ENCODE data around the gene CETN2.
"Not testable (repeated sequence)": the region's sequence is repeated elsewhere in the genome, so short reads cannot be mapped to it uniquely, and the experiment has no call there.

Gene CETN2

GRCh38 chrX:152842772-152843338 is 12.3 kb upstream of the CETN2 start:
- peaks cover 3% of the 10 kb centered on the region; the same call in 1 of the 2 replicates for H3K36me3 ChIP-seq (ENCODE audit: control insufficient read depth, insufficient read depth, low read length)
- H3K4me3 ChIP-seq (replicated peaks; ENCODE audit: low read depth, low read length): no peak overlapping the region
- TF ChIP-seq, protein P1, sequence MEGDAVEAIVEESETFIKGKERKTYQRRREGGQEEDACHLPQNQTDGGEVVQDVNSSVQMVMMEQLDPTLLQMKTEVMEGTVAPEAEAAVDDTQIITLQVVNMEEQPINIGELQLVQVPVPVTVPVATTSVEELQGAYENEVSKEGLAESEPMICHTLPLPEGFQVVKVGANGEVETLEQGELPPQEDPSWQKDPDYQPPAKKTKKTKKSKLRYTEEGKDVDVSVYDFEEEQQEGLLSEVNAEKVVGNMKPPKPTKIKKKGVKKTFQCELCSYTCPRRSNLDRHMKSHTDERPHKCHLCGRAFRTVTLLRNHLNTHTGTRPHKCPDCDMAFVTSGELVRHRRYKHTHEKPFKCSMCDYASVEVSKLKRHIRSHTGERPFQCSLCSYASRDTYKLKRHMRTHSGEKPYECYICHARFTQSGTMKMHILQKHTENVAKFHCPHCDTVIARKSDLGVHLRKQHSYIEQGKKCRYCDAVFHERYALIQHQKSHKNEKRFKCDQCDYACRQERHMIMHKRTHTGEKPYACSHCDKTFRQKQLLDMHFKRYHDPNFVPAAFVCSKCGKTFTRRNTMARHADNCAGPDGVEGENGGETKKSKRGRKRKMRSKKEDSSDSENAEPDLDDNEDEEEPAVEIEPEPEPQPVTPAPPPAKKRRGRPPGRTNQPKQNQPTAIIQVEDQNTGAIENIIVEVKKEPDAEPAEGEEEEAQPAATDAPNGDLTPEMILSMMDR (IDR thresholded peaks at IDR 0.05; ENCODE audit: insufficient read depth, low read length, poor library complexity, severe bottlenecking): no peak
- H3K27me3 ChIP-seq (replicated peaks; ENCODE audit: control insufficient read depth, insufficient read depth, low read length): no peaks in the 10 kb centered on the region
- DNase-seq (ENCODE audit: extremely low read depth, insufficient read length): no peak

DNA sequence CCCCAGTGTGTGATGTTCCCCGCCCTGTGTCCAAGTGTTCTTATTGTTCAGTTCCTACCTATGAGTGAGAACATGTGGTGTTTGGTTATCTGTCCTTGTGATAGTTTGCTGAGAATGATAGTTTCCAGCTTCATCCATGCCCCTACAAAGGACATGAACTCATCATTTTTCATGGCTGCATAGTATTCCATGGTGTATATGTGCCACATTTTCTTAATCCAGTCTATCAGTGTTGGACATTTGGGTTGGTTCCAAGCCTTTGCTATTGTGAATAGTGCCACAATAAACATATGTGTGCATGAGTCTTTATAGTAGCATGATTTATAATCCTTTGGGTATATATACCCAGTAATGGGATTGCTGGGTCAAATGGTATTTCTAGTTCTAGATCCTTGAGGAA is 4.9 kb upstream of the CETN2 start:
- H3K4me3 ChIP-seq (replicated peaks; ENCODE audit: low read depth, low read length); H3K27me3 ChIP-seq (replicated peaks; ENCODE audit: control insufficient read depth, insufficient read depth, low read length); DNase-seq (ENCODE audit: extremely low read depth, insufficient read length); H3K36me3 ChIP-seq (ENCODE audit: control insufficient read depth, insufficient read depth, low read length): not testable (repeated sequence)

- H3K36me3 ChIP-seq (ENCODE audit: control insufficient read depth, insufficient read depth, low read length): no peaks in the 10 kb centered on the region; the same call in 1 of the 2 replicates
- no peak for DNase-seq (ENCODE audit: extremely low read depth, insufficient read length)
- no peak overlapping the region for H3K4me3 ChIP-seq (replicated peaks; ENCODE audit: low read depth, low read length)
- TF ChIP-seq, protein P1 (IDR thresholded peaks at IDR 0.05; ENCODE audit: insufficient read depth, low read length, poor library complexity, severe bottlenecking): no peak
- no peaks in the 10 kb centered on the region for H3K27me3 ChIP-seq (replicated peaks; ENCODE audit: control insufficient read depth, insufficient read depth, low read length)
These were observed 2.8 kb upstream of the CETN2 start for GRCh38 chrX:152833378-152833777.

- TF ChIP-seq, protein P1 (IDR thresholded peaks at IDR 0.05; ENCODE audit: insufficient read depth, low read length, poor library complexity, severe bottlenecking): no peak
- no peaks in the 10 kb centered on the region; the same call in 1 of the 2 replicates for H3K36me3 ChIP-seq (ENCODE audit: control insufficient read depth, insufficient read depth, low read length)
- H3K4me3 ChIP-seq (replicated peaks; ENCODE audit: low read depth, low read length): no peak overlapping the region
- DNase-seq (ENCODE audit: extremely low read depth, insufficient read length): no peak
- no peaks in the 10 kb centered on the region for H3K27me3 ChIP-seq (replicated peaks; ENCODE audit: control insufficient read depth, insufficient read depth, low read length)
These were observed 2.0 kb upstream of the CETN2 start for GRCh38 chrX:152832520-152832919.

- H3K4me3 ChIP-seq (replicated peaks; ENCODE audit: low read depth, low read length): peak overlapping the region; percentile 82
- no peak for DNase-seq (ENCODE audit: extremely low read depth, insufficient read length)
- no peaks in the 10 kb centered on the region for H3K27me3 ChIP-seq (replicated peaks; ENCODE audit: control insufficient read depth, insufficient read depth, low read length)
- TF ChIP-seq, protein P1 (IDR thresholded peaks at IDR 0.05; ENCODE audit: insufficient read depth, low read length, poor library complexity, severe bottlenecking): no peak
- H3K36me3 ChIP-seq (ENCODE audit: control insufficient read depth, insufficient read depth, low read length): no peaks in the 10 kb centered on the region; the same call in 1 of the 2 replicates
These were observed 834 bp upstream of the CETN2 start for GRCh38 chrX:152831391-152831790.

DNA sequence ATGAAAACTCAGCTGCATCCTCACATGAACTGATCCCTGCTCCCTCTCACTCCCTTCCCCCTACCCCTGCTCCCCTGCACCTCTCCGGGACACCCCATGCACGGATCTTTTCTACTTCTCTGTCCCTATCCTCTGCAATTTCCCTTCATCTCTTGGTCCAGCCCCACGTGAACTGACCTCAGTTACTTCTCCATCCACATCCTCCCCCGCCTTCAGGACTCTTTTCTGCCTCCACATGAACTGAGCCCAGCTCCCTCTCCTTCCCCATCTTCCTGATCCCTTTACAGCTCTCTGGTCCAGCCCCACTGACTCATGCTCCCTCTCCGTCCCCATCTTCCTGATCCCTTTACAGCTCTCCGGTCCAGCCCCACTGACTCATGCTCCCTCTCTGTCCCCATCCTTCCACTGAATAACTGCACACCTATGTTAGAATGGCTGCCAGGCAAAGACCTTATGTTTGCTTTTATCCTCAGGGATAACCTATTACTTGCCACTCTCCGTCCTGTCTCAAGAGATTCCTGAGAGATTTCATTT is 5.6 kb downstream of the CETN2 start:
- Histone ChIP-seq H3K4me3 (replicated peaks; ENCODE audit: low read depth, low read length) (no peak overlapping the region), H3K36me3 (ENCODE audit: control insufficient read depth, insufficient read depth, low read length) (no peaks in the 10 kb centered on the region), H3K27me3 (replicated peaks; ENCODE audit: control insufficient read depth, insufficient read depth, low read length) (no peaks in the 10 kb centered on the region)
- DNase-seq (ENCODE audit: extremely low read depth, insufficient read length): no peak
- TF ChIP-seq, protein P1 (IDR thresholded peaks at IDR 0.05; ENCODE audit: insufficient read depth, low read length, poor library complexity, severe bottlenecking): no peak

Measured in GM06990 (cell line).